Stimulated activated CD4-positive, alpha-beta T cell treated with anti-CD3 and anti-CD28 coated beads, Interleukin-2, amount 100 ng/mL, for 48 hours (primary cell): ENCODE results near the gene ALOX5AP.
"Not testable (repeated sequence)": the region's sequence is repeated elsewhere in the genome, so short reads cannot be mapped to it uniquely, and the experiment has no call there.

Experiments used
- DNase-seq, 2 donors: peaks; one replicate each; pipeline ENCODE4 v3.0.0-alpha.2; 2020

The ALOX5AP gene

DNA sequence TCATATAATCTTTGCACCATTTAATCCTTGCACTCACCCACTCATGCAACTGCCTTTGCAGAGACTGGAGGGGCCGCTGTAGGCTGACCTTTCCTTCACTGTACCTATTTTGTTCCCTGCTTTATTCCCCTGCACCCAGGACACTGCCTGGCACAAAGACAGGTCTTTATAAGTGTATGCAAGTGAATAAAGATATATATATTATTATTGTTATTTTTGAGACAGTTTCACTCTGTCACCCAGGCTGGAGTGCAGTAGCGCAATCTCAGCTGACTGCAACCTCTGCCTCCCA lies 3.8 kb downstream of the ALOX5AP start:
- no peak for DNase-seq

GRCh38 chr13:30739761-30740642 lies 4.7 kb downstream of the ALOX5AP start:
- peak; percentile 44 to 47 for DNase-seq

DNA sequence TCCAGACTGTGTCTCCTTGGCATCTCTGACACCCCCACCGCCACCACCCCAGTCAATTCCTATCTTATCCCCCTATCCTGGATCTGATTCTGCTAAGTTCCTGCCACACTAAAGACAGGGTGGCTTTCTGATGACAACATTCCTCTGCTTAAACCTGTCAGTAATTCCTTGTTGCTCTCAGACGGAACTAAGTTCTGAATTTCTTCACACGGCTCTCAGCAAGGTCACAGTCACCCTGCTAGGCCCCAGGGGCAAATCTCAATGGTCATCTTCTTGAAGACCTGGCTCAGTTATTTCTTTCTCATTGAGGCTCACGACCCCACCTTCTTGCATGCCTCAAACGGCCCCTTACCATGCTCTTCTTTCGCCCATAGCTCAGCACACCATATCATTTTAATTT lies 7.6 kb downstream of the ALOX5AP start:
- DNase-seq, result no peak

GRCh38 chr13:30743319-30744055 lies 8.1 kb downstream of the ALOX5AP start:
- DNase-seq, result no peak

GRCh38 chr13:30744056-30744680 lies 8.8 kb downstream of the ALOX5AP start:
- DNase-seq, result peak; percentile 65 to 66

DNA sequence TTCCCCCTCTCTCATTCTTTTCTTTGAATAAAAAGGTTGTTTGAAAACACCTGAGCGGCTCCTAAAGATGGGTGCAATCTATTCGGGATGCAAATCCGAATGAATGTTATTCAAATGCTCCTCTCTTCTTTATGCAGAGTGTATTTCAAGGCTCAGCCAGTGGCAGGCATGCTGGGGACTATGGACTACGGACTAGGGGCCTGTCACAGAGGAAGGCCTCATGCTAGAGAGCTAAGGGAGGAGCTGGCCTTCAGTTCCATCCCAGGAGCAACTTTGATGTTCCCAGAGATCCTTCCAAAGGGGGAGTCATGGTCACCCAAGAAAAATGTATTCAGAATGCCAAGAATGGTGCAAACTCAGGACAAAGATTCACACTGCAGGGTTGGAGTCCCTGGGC lies 9.3 kb downstream of the ALOX5AP start:
- DNase-seq, result no peak

GRCh38 chr13:30745906-30746686 lies 10.8 kb downstream of the ALOX5AP start:
- DNase-seq, result no peak

DNA sequence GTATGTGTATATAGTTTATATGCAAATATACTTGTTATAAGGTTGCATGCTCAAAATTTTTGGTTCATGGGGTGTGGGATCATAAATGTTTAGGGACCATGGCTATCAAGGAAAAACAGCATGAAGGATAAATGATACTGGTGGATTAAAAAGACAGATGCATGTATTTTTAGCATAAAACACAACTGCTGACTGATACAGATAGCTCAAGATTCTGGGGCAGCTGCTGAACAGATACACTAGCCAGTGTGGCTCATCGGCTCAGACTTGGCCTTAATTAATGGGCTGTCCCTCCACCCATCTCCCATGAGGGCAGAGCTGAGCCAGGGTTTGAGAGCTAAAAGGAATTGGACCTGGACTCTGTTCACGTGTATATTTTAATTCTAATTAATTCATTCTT lies 11.4 kb downstream of the ALOX5AP start:
- DNase-seq, result no peak

DNA sequence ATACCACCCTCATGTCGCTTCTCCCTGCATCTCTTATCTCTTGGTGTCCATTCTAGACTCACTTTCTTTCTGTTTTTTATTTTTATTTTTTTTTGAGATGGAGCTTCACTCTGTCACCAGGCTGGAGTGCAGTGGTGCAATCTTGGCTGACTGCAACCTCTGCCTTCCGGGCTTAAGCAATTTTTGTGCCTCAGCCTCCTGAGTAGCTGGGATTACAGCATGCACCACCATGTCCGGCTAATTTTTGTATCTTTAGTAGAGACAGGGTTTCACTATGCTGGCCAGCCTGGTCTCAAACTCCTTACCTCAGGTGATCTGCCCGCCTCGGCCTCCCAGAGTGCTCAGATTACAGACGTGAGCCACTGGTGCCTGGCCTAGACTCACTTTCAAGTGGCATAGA lies 12.5 kb downstream of the ALOX5AP start:
- DNase-seq, result not testable (repeated sequence)

GRCh38 chr13:30748717-30749116 lies 13.4 kb downstream of the ALOX5AP start:
- no peak for DNase-seq

GRCh38 chr13:30750036-30750435 lies 14.7 kb downstream of the ALOX5AP start:
- no peak for DNase-seq

DNA sequence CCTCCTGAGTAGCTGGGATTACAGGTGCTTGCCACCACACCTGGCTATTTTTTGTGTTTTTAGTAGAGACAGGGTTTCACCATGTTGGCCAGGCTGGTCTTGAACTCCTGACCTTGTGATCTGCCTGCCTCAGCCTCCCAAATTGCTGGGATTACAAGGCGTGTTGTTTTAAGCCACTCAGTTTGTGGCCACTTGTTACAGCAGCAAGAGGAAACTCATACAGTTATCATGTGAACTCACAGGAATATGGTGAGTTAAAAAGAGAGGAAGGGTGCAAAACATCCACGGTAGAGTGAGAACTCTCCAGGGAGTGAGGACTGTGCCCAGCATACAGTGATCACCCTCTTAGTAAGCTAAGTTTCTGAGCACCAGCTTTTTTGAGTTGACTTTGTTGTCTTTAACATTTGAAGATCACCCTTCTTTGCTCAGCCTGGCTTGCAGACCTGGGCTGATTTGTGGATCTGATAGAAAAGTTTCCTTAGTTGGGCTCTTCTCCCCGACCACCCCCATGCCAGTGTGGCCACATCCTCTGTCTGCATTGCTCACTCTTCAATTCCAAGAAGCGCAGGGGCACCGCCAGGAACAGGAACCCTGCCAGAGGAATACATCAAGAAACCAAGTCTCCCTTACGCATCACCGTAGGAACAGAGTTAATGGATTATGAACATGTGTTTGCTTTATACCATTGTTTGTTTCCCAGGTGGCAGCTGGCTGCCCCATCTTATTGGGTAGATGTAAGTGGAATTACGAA lies 16.0 kb downstream of the ALOX5AP start:
- DNase-seq, result no peak

GRCh38 chr13:30752201-30752797 lies 17.0 kb downstream of the ALOX5AP start:
- no peak for DNase-seq

- no peak for DNase-seq
Measured at GRCh38 chr13:30753030-30753616, 17.8 kb downstream of the ALOX5AP start.

GRCh38 chr13:30755678-30756077 lies 20.3 kb downstream of the ALOX5AP start:
- no peak for DNase-seq

- DNase-seq, result no peak
Measured at GRCh38 chr13:30757026-30757742, 21.8 kb downstream of the ALOX5AP start.

DNA sequence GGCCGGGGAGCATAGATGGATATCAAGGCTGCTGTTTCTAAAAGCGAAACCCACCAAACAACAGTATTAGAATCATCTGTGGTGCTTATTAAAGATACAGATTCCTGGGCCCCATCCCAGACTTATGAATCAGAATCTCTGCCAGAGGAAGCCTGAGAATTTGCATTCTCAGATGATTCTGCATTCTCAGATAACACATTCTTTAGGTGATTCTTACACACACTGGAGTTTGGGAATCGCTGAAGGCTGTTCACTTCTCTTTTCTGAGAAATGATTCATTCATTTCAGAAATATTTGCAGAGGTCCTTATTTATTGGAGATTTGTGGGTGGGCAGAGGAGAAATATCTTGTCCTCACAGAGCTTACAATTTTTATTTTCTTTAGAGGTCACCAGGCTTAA lies 24.4 kb downstream of the ALOX5AP start:
- no peak for DNase-seq

DNA sequence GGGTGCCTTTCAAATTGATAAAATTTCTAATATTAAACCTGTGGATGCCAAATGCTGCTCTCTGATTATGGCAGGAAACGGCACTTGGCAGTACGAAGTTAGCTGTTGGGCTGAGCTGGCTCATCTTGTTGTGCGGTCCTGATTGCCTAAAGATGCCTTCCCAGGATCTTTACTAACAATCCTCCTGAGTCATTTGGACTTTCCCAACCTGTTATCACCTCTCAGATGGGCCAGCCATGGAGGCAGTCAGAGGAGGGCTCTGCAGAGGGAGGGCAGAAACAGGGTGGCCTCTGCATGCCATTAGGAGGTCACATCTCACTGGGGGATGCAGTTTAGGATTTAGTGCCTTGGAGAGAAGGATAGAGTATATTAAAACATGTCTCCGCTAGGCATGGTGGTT lies 27.3 kb downstream of the ALOX5AP start:
- no peak for DNase-seq

DNA sequence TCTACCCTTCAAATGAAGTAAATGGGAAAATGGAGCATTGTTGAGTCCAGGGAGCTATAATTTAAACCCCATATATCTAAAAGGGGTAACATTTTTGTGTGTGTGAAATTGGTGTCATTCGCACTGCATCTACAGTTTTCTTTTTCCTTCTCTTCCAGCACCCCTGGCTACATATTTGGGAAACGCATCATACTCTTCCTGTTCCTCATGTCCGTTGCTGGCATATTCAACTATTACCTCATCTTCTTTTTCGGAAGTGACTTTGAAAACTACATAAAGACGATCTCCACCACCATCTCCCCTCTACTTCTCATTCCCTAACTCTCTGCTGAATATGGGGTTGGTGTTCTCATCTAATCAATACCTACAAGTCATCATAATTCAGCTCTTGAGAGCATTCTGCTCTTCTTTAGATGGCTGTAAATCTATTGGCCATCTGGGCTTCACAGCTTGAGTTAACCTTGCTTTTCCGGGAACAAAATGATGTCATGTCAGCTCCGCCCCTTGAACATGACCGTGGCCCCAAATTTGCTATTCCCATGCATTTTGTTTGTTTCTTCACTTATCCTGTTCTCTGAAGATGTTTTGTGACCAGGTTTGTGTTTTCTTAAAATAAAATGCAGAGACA lies 28.6 kb downstream of the ALOX5AP start:
- DNase-seq, result no peak

DNA sequence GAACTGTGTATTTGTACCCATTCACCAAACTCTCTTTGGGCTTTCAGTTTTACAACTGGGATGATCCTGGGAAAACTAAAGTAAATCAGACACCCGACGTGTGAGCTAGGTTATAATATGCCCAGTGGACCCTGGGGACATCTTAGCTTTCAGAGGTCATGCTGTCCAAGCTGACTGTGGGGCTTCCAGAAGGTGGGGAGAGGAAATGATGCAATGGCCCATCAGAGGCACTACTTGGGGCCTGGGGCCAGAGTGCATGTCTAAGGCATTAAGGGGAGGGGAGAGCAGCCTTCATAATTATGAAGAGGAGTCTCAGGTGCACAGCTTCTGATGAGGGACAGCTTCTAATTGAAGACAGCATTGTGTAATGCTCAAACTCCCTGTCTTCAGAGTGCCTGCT lies 30.9 kb downstream of the ALOX5AP start:
- DNase-seq, result no peak
